GM12891 (cell line): Measurements from ENCODE around the gene RAB36.

ENCODE experiments used
- DNase-seq: peaks from one replicate; pipeline ENCODE4 v3.0.0; 2011; ENCODE audit warnings: low spot score; ENCODE audit not compliant: insufficient read length
- FAIRE-seq: peaks from 2 replicates; lab custom pipeline; 2011; peaks lifted over from hg19 to GRCh38; lab: Jason Lieb, UNC
- PAX5 ChIP-seq: IDR thresholded peaks from 2 replicates; pipeline ENCODE4 v1.6.1; 2011; ENCODE audit warnings: low read length, moderate library complexity, mild to moderate bottlenecking; ENCODE audit not compliant: insufficient read depth, severe bottlenecking
- POLR2A ChIP-seq: IDR thresholded peaks from 2 replicates; pipeline ENCODE4 v1.6.1; 2011; ENCODE audit warnings: low read depth, low read length, control low read depth
- POLR2AphosphoS5 ChIP-seq: IDR thresholded peaks from 2 replicates; pipeline ENCODE4 v1.6.1; 2011; ENCODE audit warnings: low read depth, low read length, control low read depth
- POU2F2 ChIP-seq: IDR thresholded peaks from 2 replicates; pipeline ENCODE4 v1.6.1; 2011; ENCODE audit warnings: low read depth, mild to moderate bottlenecking, control low read depth, low read length, moderate library complexity
- SPI1 ChIP-seq: IDR thresholded peaks from 2 replicates; pipeline ENCODE4 v1.6.1; 2011; ENCODE audit warnings: low read depth, low read length, control low read depth
- TAF1 ChIP-seq: IDR thresholded peaks from 2 replicates; pipeline ENCODE4 v1.6.1; 2011; ENCODE audit warnings: low read depth, low read length, control low read depth

Gene RAB36

GRCh38 chr22:23202812-23203451, 57.7 kb downstream of the RAB36 start:
- TF ChIP-seq POU2F2 (no peak), SPI1 (no peak), PAX5 (no peak), POLR2AphosphoS5 (no peak), TAF1 (no peak), POLR2A (no peak)
- no peak for FAIRE-seq
- no peak for DNase-seq

- TF ChIP-seq POU2F2 (no peak), PAX5 (no peak)
- no peak for FAIRE-seq
These were observed 58.3 kb downstream of the RAB36 start for GRCh38 chr22:23203452-23204124.

DNA sequence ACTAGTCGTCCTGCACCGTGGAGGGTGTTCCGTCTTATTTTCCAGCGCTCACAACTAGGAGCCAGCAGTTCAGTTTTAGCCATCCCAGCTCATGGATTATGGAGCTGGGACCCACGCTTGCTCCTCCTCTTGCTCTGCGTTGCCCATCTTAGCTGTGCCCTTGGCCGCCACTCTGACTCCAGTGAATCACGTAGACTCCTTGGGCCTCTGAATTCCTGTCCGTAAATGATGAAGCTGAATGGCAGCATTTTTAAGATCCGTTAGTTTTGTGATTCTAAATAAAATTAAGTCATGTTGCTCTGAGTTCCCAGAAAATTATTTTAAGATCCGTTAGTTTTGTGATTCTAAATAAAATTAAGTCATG, 58.8 kb downstream of the RAB36 start:
- FAIRE-seq: no peak

More at GRCh38 chr22:23203452-23204124, 58.3 kb downstream of the RAB36 start:
- DNase-seq: no peak

GRCh38 chr22:23204541-23205157, 59.4 kb downstream of the RAB36 start:
- DNase-seq (no peak), FAIRE-seq (no peak)
- no peak for TF ChIP-seq POLR2A
- no peak for TF ChIP-seq POLR2AphosphoS5
- no peak for TF ChIP-seq POU2F2
- TF ChIP-seq PAX5: no peak
- TF ChIP-seq TAF1: no peak
- no peak for TF ChIP-seq SPI1

More for the DNA sequence above, 58.8 kb downstream of the RAB36 start:
- TF ChIP-seq POLR2AphosphoS5 (no peak), POU2F2 (no peak), POLR2A (no peak), TAF1 (no peak), SPI1 (no peak), PAX5 (no peak)
- DNase-seq: no peak

DNA sequence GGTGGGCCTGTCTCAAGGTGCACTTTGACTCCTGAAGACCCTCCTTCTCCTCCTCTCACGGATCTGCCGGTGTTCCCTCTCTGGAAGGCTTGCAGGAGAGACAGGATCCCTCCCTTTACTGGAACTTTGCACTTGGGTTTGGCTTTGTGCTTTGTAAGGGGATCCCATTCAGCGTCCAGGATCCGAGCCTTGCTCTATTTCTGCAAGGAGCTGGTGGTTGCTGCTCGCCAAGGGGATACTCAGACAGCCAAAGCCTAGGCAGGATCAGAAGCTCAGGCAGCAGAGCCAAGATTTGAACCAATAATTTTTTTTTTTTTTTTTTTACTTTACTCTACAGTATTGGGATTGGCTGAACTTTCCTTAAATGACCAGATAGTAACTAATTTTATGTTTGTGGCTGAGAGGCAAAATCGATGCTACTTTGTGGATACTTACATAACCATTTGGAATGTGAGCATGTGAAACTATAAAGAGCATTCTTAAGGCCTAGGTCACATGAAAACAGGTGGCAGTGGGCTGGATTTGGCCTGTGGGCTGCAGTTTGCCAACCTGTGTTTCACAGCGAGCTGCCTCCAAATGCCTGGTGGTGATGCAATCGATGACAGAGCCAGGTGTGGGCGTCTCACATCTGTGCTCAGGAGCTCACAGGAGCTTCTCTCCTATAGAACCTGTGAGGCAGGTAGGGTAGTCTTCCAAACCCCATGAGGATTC, 60.2 kb downstream of the RAB36 start:
- FAIRE-seq (no peak), DNase-seq (no peak)
- no peak for TF ChIP-seq TAF1
- TF ChIP-seq POLR2A: no peak
- no peak for TF ChIP-seq PAX5
- TF ChIP-seq POU2F2: no peak
- TF ChIP-seq SPI1: no peak
- no peak for TF ChIP-seq POLR2AphosphoS5

DNA sequence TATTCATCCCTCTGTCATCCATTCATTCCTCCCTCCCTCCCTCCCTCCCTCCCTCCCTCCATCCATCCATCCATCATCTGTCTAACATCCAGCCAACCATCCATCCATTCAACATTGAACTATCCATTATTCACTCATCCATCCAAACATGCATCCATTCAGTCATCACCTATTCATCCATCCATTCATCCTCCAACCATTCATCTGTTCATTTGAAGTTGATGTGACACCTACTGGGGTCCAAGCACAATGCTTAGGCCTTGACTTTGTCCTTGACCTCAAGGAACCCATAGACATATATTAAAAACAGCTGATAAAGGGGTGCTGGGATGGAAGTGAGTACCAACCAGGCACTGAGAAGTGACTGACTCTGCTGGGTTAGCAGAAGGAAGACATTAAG, 61.6 kb downstream of the RAB36 start:
- FAIRE-seq (peak; percentile 26), DNase-seq (no peak)
- no peak for TF ChIP-seq SPI1
- TF ChIP-seq POU2F2: no peak
- no peak for TF ChIP-seq POLR2AphosphoS5
- no peak for TF ChIP-seq PAX5
- TF ChIP-seq TAF1: no peak
- TF ChIP-seq POLR2A: no peak

- FAIRE-seq (peak; percentile 87), DNase-seq (no peak)
- TF ChIP-seq POLR2A: no peak
- no peak for TF ChIP-seq PAX5
- TF ChIP-seq POLR2AphosphoS5: no peak
- TF ChIP-seq TAF1: no peak
- TF ChIP-seq POU2F2: no peak
- no peak for TF ChIP-seq SPI1
These were observed 62.6 kb downstream of the RAB36 start for GRCh38 chr22:23207729-23208393.

GRCh38 chr22:23210428-23211170, 65.3 kb downstream of the RAB36 start:
- DNase-seq: no peak
- peak; percentile 50 for FAIRE-seq
- TF ChIP-seq SPI1 (no peak), POU2F2 (no peak)
